Kidney (tissue), 14 donors: ENCODE data around the gene HTT. TPM values are rescaled to one million over a fixed set of nuclear protein-coding genes. Genes with fewer than 3 reads are reported as not detected.
A peak's percentile ranks its signal among the peaks of the same experiment; 100 is the strongest.

Experiments used
- DNase-seq, 5 donors: peaks; one replicate each; pipeline ENCODE4 v3.0.0-alpha.2; 2013 to 2020
- FAIRE-seq: peaks from 2 replicates; lab custom pipeline; 2012; peaks lifted over from hg19 to GRCh38; lab: Jason Lieb, UNC
- H3K27ac ChIP-seq, 2 donors: one replicate each; pipeline ENCODE4 v1.7.0; 2013; ENCODE audit warnings: low read depth in 2 of 2, low read length in 2 of 2, inconsistent platforms in 1 of 2
- H3K27me3 ChIP-seq: one replicate; pipeline ENCODE4 v1.7.1; 2013; ENCODE audit warnings: low read length, inconsistent platforms; ENCODE audit not compliant: control insufficient read depth, insufficient read depth
- H3K36me3 ChIP-seq, 3 donors: one replicate each; pipeline versions ENCODE4 v1.7.0 to v1.7.1; 2013; ENCODE audit warnings: low read length in 3 of 3, control low read depth in 1 of 3, inconsistent platforms in 1 of 3; ENCODE audit not compliant: insufficient read depth in 3 of 3, control insufficient read depth in 2 of 3
- H3K4me1 ChIP-seq, 3 donors: one replicate each; pipeline versions ENCODE4 v1.7.0 to v1.7.1; 2013; ENCODE audit warnings: low read length in 3 of 3, inconsistent platforms in 1 of 3, low read depth in 1 of 3; ENCODE audit not compliant: control insufficient read depth in 2 of 3, insufficient read depth in 2 of 3
- H3K4me3 ChIP-seq, 3 donors: one replicate each; pipeline versions ENCODE4 v1.7.0 to v1.8.1; 2013; ENCODE audit warnings: low read length in 3 of 3, control low read depth in 1 of 3, inconsistent platforms in 1 of 3
- H3K9ac ChIP-seq, 3 donors: one replicate each; pipeline versions ENCODE4 v1.7.0 to v1.7.1; 2013; ENCODE audit warnings: low read length in 3 of 3, control low read depth in 1 of 3, inconsistent platforms in 1 of 3
- H3K9me3 ChIP-seq, 3 donors: one replicate each; pipeline versions ENCODE4 v1.7.0 to v1.7.1; 2013; ENCODE audit warnings: low read length in 3 of 3, control low read depth in 1 of 3, inconsistent platforms in 1 of 3; ENCODE audit not compliant: control insufficient read depth in 2 of 3, insufficient read depth in 1 of 3
- intact Hi-C: fragments of 100-400 bp; cut with DNase I; formaldehyde crosslinking; loops from one replicate; pipeline ENCODE4 v1.11.1; 2022
- polyA plus RNA-seq: library from polyadenylated mRNA; stranded (reverse); fragments of 350-450 nt; fragmentation: Illumina TruSeq; extraction: RNeasy Lipid Tissue Mini Kit (QIAGEN cat#74804); gene quantifications from one replicate; pipeline ENCODE4 v1.2.3, GENCODE V29; 2014; ENCODE audit warnings: low read depth, low replicate concordance; ENCODE audit not compliant: insufficient read depth
- total RNA-seq: library from RNA; stranded (reverse); fragmentation: NEBNext Ultra II Directional; extraction: Animal tissue kit (Norgen Biotek cat#: 25700); gene quantifications from one replicate; pipeline ENCODE4 v1.2.1, GENCODE V29; 2021
- TF ChIP-seq, protein P1 (sequence below): IDR thresholded peaks from 3 replicates; pipeline ENCODE4 v1.5.1; 2012; ENCODE audit warnings: mild to moderate bottlenecking, moderate library complexity, borderline replicate concordance; ENCODE audit not compliant: insufficient read depth; ENCODE audit errors: extremely low read depth
- donor health status: control.
- donor health status: control.
- donor health status: control.
- donor health status: control.
- donor health status: control.
- donor health status: DM: yes; HTN: yes; CAD: no.
- donor health status: Normal renal cell carcinoma (clear cell type).

The HTT gene
- total and polyA plus RNA-seq, 2 donors from 2014 or later: 7.2 to 64.0 TPM

DNA sequence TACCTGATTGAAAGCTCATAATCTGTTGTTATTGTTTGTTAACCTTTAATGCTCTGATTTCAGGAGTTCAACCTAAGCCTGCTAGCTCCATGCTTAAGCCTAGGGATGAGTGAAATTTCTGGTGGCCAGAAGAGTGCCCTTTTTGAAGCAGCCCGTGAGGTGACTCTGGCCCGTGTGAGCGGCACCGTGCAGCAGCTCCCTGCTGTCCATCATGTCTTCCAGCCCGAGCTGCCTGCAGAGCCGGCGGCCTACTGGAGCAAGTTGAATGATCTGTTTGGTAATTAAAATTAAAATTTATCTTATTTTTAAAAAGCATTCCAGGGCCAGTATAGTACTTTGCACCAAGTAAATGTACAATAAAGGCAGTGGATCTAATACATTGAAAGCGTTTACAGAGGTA is 137.4 kb downstream of the HTT start:
- Histone ChIP-seq H3K4me3 (no peak overlapping the region), H3K27ac (no peak overlapping the region), H3K4me1 (peaks cover 0 to 7% (median 4%) of the 10 kb centered on the region in 3 donors), H3K36me3 (peaks cover 10 to 69% (median 47%) of the 10 kb centered on the region in 3 donors), H3K9me3 (no peaks in the 10 kb centered on the region), H3K9ac (no peak overlapping the region), H3K27me3 (no peaks in the 10 kb centered on the region)
- FAIRE-seq (no peak), DNase-seq (no peak)
- TF ChIP-seq, protein P1, sequence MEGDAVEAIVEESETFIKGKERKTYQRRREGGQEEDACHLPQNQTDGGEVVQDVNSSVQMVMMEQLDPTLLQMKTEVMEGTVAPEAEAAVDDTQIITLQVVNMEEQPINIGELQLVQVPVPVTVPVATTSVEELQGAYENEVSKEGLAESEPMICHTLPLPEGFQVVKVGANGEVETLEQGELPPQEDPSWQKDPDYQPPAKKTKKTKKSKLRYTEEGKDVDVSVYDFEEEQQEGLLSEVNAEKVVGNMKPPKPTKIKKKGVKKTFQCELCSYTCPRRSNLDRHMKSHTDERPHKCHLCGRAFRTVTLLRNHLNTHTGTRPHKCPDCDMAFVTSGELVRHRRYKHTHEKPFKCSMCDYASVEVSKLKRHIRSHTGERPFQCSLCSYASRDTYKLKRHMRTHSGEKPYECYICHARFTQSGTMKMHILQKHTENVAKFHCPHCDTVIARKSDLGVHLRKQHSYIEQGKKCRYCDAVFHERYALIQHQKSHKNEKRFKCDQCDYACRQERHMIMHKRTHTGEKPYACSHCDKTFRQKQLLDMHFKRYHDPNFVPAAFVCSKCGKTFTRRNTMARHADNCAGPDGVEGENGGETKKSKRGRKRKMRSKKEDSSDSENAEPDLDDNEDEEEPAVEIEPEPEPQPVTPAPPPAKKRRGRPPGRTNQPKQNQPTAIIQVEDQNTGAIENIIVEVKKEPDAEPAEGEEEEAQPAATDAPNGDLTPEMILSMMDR: no peak
- intact Hi-C loops: no loop called here

DNA sequence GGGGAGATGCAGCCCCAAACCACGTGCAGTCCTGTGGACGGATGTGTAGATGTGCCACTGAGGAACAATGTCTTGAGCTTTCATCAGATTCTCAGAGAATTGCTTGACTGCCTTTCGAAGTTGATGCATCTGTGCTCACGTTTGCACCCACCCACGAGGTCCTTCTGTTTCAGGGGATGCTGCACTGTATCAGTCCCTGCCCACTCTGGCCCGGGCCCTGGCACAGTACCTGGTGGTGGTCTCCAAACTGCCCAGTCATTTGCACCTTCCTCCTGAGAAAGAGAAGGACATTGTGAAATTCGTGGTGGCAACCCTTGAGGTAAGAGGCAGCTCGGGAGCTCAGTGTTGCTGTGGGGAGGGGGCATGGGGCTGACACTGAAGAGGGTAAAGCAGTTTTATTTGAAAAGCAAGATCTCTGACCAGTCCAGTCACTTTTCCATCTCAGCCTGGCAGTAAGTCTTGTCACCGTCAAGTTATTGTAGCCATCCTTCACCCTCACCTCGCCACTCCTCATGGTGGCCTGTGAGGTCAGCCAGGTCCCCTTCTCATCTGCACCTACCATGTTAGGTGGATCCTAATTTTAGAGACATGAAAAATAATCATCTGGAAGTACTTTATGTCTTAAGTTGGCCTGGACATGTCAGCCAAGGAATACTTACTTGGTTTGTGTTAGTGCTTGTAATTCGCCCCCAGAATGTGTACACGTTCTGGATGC is 138.1 kb downstream of the HTT start:
- intact Hi-C loops: no loop called here
- no peak overlapping the region for H3K9ac ChIP-seq
- FAIRE-seq (no peak), DNase-seq (peak in 1 of 5 donors; percentile 57)
- H3K36me3 ChIP-seq: peaks cover 10 to 63% (median 51%) of the 10 kb centered on the region in 3 donors
- peaks cover 0 to under 1% (median under 1%) of the 10 kb centered on the region in 3 donors for H3K4me1 ChIP-seq
- H3K27ac ChIP-seq: no peak overlapping the region
- no peaks in the 10 kb centered on the region for H3K9me3 ChIP-seq
- TF ChIP-seq, protein P1: no peak
- no peaks in the 10 kb centered on the region for H3K27me3 ChIP-seq
- no peak overlapping the region for H3K4me3 ChIP-seq

DNA sequence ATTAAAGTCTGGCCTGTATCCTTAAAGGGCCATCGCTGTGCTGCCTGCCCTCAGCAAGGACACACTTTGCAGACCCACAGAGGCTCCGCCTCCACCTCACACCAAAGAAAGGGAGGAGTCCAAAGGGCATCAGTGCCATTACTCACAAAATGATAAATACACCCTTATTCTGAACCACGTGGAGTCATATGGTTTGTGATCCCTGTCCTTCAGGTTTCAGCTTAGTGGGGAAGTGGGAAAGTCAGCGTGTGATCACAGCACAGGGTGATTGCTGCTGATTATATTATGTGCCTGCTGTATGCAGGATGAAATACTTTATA is 138.6 kb downstream of the HTT start:
- Histone ChIP-seq H3K27me3 (no peaks in the 10 kb centered on the region), H3K27ac (no peak overlapping the region), H3K4me1 (no peaks in the 10 kb centered on the region), H3K9ac (no peak overlapping the region), H3K36me3 (peaks cover 10 to 62% (median 55%) of the 10 kb centered on the region in 3 donors), H3K4me3 (no peak overlapping the region), H3K9me3 (no peaks in the 10 kb centered on the region)
- FAIRE-seq (no peak), DNase-seq (no peak)
- TF ChIP-seq, protein P1: no peak
- intact Hi-C loops: no loop called here
